Activated T-helper 17 cell treated with anti-CD3 and anti-CD28 coated beads, Interleukin-2, amount 50 U/mL, for 72 hours (primary cell): ENCODE data around the gene RBM25. TPM values are rescaled to one million over a fixed set of nuclear protein-coding genes. Genes with fewer than 3 reads are reported as not detected.
A peak's percentile ranks its signal among the peaks of the same experiment; 100 is the strongest.

Experiments
- ATAC-seq: fragments of 150-1000 bp; cut with Tn5 transposase; replicated peaks from 2 replicates; pipeline ENCODE4 v1.10.0; 2021; ENCODE audit warnings: mild to moderate bottlenecking, moderate library complexity
- H3K27ac Mint-ChIP-seq: one replicate; pipeline ENCODE4 v1.8.0; 2022; ENCODE audit warnings: mixed read lengths
- H3K27me3 Mint-ChIP-seq: one replicate; pipeline ENCODE4 v1.8.0; 2022; ENCODE audit warnings: mixed read lengths
- H3K36me3 Mint-ChIP-seq: one replicate; pipeline ENCODE4 v1.8.0; 2022; ENCODE audit warnings: low read depth, mild to moderate bottlenecking, mixed read lengths
- H3K4me1 Mint-ChIP-seq: one replicate; pipeline ENCODE4 v1.8.0; 2022; ENCODE audit warnings: mixed read lengths
- H3K4me3 Mint-ChIP-seq: one replicate; pipeline ENCODE4 v1.8.0; 2022; ENCODE audit warnings: mild to moderate bottlenecking, mixed read lengths
- H3K9me3 Mint-ChIP-seq: one replicate; pipeline ENCODE4 v1.8.0; 2022; ENCODE audit warnings: mixed read lengths
- total RNA-seq, 2 donors: library from RNA; stranded (reverse); gene quantifications; one replicate each; pipeline ENCODE4 v1.2.3, GENCODE V29; 2022

Gene RBM25
- total RNA-seq, 2 donors from 2014 or later = 66.5 to 94.3 TPM

DNA sequence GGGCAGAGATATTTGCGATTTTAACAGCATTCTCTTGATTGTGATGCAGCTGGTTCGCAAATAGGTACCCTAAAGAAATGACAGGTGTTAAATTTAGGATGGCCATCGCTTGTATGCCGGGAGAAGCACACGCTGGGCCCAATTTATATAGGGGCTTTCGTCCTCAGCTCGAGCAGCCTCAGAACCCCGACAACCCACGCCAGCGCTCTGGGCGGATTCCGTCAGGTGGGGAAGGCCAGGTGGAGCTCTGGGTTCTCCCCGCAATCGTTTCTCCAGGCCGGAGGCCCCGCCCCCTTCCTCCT lies 77.7 kb downstream of the RBM25 start:
- peaks cover 11% of the 10 kb centered on the region for H3K36me3 Mint-ChIP-seq
- peak overlapping the region; percentile 89 for H3K4me3 Mint-ChIP-seq
- no peak for ATAC-seq
- peaks cover 12% of the 10 kb centered on the region for H3K9me3 Mint-ChIP-seq
- peaks cover 19% of the 10 kb centered on the region for H3K4me1 Mint-ChIP-seq
- peak overlapping the region; percentile 79 for H3K27ac Mint-ChIP-seq
- H3K27me3 Mint-ChIP-seq = no peaks in the 10 kb centered on the region

DNA sequence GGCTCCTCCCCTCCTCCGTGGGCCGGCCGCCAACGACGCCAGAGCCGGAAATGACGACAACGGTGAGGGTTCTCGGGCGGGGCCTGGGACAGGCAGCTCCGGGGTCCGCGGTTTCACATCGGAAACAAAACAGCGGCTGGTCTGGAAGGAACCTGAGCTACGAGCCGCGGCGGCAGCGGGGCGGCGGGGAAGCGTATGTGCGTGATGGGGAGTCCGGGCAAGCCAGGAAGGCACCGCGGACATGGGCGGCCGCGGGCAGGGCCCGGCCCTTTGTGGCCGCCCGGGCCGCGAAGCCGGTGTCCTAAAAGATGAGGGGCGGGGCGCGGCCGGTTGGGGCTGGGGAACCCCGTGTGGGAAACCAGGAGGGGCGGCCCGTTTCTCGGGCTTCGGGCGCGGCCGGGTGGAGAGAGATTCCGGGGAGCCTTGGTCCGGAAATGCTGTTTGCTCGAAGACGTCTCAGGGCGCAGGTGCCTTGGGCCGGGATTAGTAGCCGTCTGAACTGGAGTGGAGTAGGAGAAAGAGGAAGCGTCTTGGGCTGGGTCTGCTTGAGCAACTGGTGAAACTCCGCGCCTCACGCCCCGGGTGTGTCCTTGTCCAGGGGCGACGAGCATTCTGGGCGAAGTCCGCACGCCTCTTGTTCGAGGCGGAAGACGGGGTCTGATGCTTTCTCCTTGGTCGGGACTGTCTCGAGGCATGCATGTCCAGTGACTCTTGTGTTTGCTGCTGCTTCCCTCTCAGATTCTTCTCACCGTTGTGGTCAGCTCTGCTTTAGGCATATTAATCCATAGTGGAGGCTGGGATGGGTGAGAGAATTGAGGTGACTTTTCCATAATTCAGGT lies 78.3 kb downstream of the RBM25 start, which contains the start of gene PSEN1:
PSEN1 (plus strand) TSS at position 121 of the 839 bp plus-strand sequence. CDS start 11,513 bp downstream, outside the sequence.
- Mint-ChIP-seq H3K36me3 (peaks cover 11% of the 10 kb centered on the region), H3K4me3 (peak within 1 kb of the TSS; percentile 89), H3K9me3 (peaks cover 12% of the 10 kb centered on the region), H3K4me1 (peaks cover 21% of the 10 kb centered on the region), H3K27me3 (no peaks in the 10 kb centered on the region), H3K27ac (peak within 1 kb of the TSS; percentile 79)
- peak; percentile 96 for ATAC-seq

DNA sequence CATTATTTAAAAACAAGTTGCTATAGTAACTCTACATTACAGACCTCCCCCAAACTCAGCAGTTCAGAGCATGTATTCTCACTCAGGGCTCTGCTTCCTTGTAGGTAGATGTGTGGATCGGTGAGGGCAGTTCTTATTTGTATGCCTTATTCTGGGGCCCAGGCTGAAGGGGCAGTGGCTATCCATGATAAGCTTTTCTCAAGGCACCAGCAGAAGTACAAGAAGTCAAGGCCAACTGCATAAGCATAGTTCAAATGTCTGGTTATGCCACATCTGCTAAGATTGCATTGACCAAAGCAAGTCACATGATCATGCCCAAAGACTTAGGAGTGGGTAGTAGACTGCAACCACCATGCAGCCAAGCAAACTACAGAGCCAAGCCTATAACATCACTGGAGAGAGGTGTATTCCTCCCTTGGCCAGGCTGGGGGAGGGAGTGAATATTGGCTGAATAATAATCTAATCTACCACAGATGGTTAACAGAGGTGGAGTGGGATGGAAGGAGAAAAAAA lies 82.5 kb downstream of the RBM25 start:
- ATAC-seq = no peak
- peaks cover 28% of the 10 kb centered on the region for H3K4me1 Mint-ChIP-seq
- no peaks in the 10 kb centered on the region for H3K27me3 Mint-ChIP-seq
- peak overlapping the region; percentile 5 for H3K4me3 Mint-ChIP-seq
- H3K9me3 Mint-ChIP-seq = no peaks in the 10 kb centered on the region
- H3K27ac Mint-ChIP-seq = no peak overlapping the region
- H3K36me3 Mint-ChIP-seq = peaks cover 11% of the 10 kb centered on the region

DNA sequence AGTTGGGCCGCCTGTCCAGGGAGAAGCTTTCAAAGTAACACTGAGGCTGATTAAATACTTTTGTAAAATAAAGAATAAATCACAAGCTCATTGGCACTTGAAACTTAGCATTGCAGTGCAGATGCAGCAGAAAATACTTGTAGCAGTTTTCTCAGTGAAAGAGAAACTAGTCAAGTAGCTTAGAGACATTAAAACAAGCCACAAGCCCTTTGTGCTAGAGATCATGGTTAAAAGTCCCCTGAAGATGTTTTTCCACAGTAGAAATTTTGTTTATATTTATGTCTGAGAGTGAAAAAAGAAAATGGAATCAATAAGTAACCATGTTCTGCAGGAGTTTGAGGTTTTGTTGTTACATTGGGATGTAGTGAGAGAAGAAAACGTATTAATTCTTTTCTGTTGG lies 83.9 kb downstream of the RBM25 start:
- Mint-ChIP-seq H3K4me1 (peaks cover 29% of the 10 kb centered on the region), H3K4me3 (peak overlapping the region; percentile 30), H3K27ac (peak overlapping the region; percentile 75), H3K36me3 (peaks cover 8% of the 10 kb centered on the region), H3K27me3 (no peaks in the 10 kb centered on the region), H3K9me3 (no peaks in the 10 kb centered on the region)
- peak; percentile 29 for ATAC-seq

- Mint-ChIP-seq H3K4me1 (peaks cover 24% of the 10 kb centered on the region), H3K27me3 (no peaks in the 10 kb centered on the region), H3K4me3 (no peak overlapping the region), H3K9me3 (no peaks in the 10 kb centered on the region), H3K27ac (peak overlapping the region; percentile 75), H3K36me3 (peaks cover 10% of the 10 kb centered on the region)
- ATAC-seq = no peak
Measured at GRCh38 chr14:73143003-73143402, 84.7 kb downstream of the RBM25 start.

GRCh38 chr14:73143617-73144016 lies 85.3 kb downstream of the RBM25 start:
- peak overlapping the region; percentile 75 for H3K27ac Mint-ChIP-seq
- H3K4me3 Mint-ChIP-seq = no peak overlapping the region
- no peak for ATAC-seq
- H3K27me3 Mint-ChIP-seq = no peaks in the 10 kb centered on the region
- H3K9me3 Mint-ChIP-seq = no peaks in the 10 kb centered on the region
- H3K36me3 Mint-ChIP-seq = peaks cover 16% of the 10 kb centered on the region
- H3K4me1 Mint-ChIP-seq = peaks cover 24% of the 10 kb centered on the region

DNA sequence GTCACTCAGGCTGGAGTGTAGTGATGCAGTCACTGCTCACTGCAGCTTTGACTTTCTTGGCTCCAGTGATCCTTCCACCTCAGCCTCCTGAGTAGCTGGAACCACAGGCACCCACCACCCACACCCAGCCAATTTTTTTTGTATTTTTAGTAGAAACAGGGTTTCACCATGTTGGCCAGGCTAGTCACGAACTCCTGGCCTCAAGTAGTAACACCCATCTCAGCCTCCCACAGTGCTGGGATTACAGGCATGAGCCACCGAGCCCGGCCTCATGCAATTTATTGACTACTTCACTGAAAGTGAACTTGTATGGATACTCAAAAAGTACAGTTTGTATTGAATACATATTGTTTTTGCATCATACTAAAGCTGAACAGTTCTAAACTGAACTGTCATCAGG lies 87.0 kb downstream of the RBM25 start:
- Mint-ChIP-seq H3K4me3 (no peak overlapping the region), H3K9me3 (no peaks in the 10 kb centered on the region)

DNA sequence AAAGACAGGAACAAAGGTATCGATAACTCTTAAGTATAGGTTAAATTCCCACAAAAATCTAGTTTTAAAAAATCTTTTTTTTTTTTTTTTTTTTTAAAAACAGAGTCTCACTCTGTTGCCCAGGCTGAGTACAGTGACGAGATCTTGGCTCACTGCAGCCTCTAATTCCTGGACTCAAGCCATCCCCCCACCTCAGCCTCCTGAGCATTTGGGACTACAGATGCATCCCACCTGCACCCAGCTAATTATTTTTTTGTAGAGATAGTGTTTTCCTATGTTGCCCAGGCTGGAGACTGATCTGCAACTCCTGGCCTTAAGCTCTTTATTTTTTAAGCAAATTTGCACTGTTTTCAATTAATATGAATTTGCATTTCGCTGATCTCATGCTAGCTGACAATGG lies 87.8 kb downstream of the RBM25 start:
- peaks cover 19% of the 10 kb centered on the region for H3K4me1 Mint-ChIP-seq
- no peaks in the 10 kb centered on the region for H3K9me3 Mint-ChIP-seq
- no peak for ATAC-seq
- no peak overlapping the region for H3K27ac Mint-ChIP-seq
- peaks cover 38% of the 10 kb centered on the region for H3K36me3 Mint-ChIP-seq
- H3K4me3 Mint-ChIP-seq = no peak overlapping the region
- no peaks in the 10 kb centered on the region for H3K27me3 Mint-ChIP-seq

More for the DNA sequence above, 87.0 kb downstream of the RBM25 start:
- Mint-ChIP-seq H3K36me3 (peaks cover 34% of the 10 kb centered on the region), H3K27me3 (no peaks in the 10 kb centered on the region), H3K27ac (no peak overlapping the region), H3K4me1 (peaks cover 24% of the 10 kb centered on the region)
- no peak for ATAC-seq

DNA sequence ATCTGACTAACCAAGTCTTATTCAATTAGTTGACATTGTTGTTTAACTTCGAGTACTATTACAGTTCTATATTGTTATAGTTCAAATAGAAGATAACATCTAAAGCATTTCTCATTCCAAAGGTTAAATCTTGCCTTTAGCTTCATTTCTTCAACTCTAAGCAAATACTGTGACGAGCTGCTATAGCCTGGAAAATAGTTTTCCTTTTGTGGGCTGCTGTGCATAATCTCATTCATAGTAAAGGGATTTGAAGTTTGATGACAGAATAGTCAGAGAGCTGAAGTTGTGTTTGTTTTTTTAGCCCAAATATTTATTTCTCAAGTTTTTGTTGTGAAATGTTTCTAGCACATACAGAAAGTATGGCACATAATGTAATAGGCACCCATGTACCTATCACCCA lies 91.4 kb downstream of the RBM25 start:
- H3K36me3 Mint-ChIP-seq = peaks cover 66% of the 10 kb centered on the region

DNA sequence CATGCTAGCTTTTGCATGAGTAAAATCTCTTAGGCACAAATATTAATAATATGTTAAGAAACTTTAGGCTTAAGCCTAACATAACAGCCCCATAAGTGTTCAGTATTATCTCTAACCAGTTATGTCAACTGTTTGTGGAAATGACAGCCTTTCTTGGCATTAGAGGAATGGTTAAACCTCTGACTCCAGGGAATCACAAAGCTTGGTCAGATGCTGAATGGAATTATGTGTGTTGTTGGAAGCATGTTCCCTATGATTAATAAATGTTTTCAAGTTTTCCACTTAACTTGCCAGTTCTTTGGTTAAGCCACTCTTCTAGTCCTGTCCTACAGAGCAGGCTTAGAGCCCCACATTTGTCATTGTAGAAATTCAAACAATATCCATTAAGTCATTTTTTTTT lies 94.9 kb downstream of the RBM25 start:
- H3K4me3 Mint-ChIP-seq = no peak overlapping the region
- H3K36me3 Mint-ChIP-seq = peaks cover 86% of the 10 kb centered on the region
- no peaks in the 10 kb centered on the region for H3K27me3 Mint-ChIP-seq
- no peak overlapping the region for H3K27ac Mint-ChIP-seq
- H3K4me1 Mint-ChIP-seq = no peaks in the 10 kb centered on the region
- H3K9me3 Mint-ChIP-seq = no peaks in the 10 kb centered on the region
- no peak for ATAC-seq

More for the DNA sequence above, 91.4 kb downstream of the RBM25 start:
- ATAC-seq = no peak
- Mint-ChIP-seq H3K27me3 (no peaks in the 10 kb centered on the region), H3K27ac (no peak overlapping the region), H3K4me3 (no peak overlapping the region), H3K4me1 (peaks cover 6% of the 10 kb centered on the region), H3K9me3 (no peaks in the 10 kb centered on the region)

DNA sequence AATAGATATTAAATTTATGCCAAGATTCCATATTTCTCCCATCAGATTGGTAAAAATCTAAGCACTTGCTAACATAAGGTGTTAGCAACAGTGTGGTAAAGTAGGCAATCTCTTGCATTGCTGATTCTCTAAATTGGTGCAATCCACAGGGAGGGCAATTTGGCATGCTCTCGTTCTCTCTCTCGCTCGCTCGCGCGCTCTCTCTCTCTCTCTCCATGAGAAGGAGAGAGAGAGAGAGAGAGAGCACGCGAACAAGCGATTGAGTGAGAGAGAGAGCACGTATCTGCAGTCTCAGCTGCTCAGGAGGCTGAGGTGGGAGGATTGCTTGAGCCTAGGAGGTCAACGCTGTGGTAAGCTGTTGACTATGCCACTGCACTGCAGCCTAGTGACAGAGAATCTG lies 103.9 kb downstream of the RBM25 start:
- no peak for ATAC-seq
- Mint-ChIP-seq H3K9me3 (no peaks in the 10 kb centered on the region), H3K36me3 (peaks cover 83% of the 10 kb centered on the region), H3K27me3 (no peaks in the 10 kb centered on the region), H3K27ac (no peak overlapping the region), H3K4me1 (no peaks in the 10 kb centered on the region), H3K4me3 (no peak overlapping the region)

GRCh38 chr14:73166399-73166798 lies 108.1 kb downstream of the RBM25 start:
- H3K4me1 Mint-ChIP-seq = peaks cover 6% of the 10 kb centered on the region
- no peaks in the 10 kb centered on the region for H3K9me3 Mint-ChIP-seq
- H3K4me3 Mint-ChIP-seq = no peak overlapping the region
- peaks cover 83% of the 10 kb centered on the region for H3K36me3 Mint-ChIP-seq
- no peaks in the 10 kb centered on the region for H3K27me3 Mint-ChIP-seq
- no peak for ATAC-seq
- H3K27ac Mint-ChIP-seq = no peak overlapping the region

DNA sequence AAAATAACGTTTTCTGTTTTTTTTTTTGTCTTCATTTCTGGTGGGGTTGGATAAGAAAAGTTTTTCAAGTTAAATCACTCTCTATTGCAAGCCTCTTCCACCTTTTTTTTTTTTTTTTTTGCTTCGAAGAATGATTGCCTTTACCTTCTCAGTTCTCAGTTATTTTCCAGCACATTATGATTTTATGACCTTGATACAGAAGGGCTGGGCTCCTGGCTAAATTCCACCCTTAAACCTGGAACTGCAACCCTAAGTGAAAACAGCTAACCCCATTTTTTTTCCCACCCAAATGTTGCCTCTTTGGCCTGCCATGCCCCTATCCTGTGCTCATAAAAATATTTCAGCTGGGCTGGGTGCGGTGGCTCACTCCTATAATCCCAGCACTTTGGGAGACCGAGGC lies 109.4 kb downstream of the RBM25 start:
- Mint-ChIP-seq H3K27ac (peak overlapping the region; percentile 24), H3K4me1 (peaks cover 7% of the 10 kb centered on the region), H3K27me3 (no peaks in the 10 kb centered on the region), H3K9me3 (no peaks in the 10 kb centered on the region), H3K4me3 (no peak overlapping the region), H3K36me3 (peaks cover 86% of the 10 kb centered on the region)
- no peak for ATAC-seq

DNA sequence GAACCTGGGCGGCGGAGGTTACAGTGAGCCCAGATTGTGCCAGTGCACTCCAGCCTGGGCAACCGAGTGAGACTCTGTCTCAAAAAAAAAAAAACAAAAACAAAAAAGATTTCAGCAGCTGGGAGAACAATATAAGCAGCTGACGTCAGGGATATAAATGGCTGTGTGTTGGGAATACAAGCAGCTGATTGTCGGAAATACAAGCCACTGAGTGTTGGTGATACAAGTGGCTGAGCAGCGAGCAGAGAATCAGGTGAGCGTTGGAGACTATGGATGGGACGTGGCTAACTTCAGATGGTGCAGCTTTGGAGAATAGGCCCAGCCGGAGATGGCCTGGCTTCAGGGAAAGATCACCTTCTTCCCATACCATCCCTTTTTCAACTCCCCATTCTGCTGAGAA lies 109.9 kb downstream of the RBM25 start:
- peaks cover 86% of the 10 kb centered on the region for H3K36me3 Mint-ChIP-seq
- H3K4me3 Mint-ChIP-seq = no peak overlapping the region

GRCh38 chr14:73168691-73169090 lies 110.4 kb downstream of the RBM25 start:
- H3K9me3 Mint-ChIP-seq = no peaks in the 10 kb centered on the region

More for the DNA sequence above, 109.9 kb downstream of the RBM25 start:
- Mint-ChIP-seq H3K27ac (no peak overlapping the region), H3K27me3 (no peaks in the 10 kb centered on the region), H3K4me1 (peaks cover 10% of the 10 kb centered on the region), H3K9me3 (no peaks in the 10 kb centered on the region)
- no peak for ATAC-seq

More at GRCh38 chr14:73168691-73169090, 110.4 kb downstream of the RBM25 start:
- no peak overlapping the region for H3K4me3 Mint-ChIP-seq
- peaks cover 10% of the 10 kb centered on the region for H3K4me1 Mint-ChIP-seq
- no peak for ATAC-seq
- peaks cover 86% of the 10 kb centered on the region for H3K36me3 Mint-ChIP-seq
- H3K27ac Mint-ChIP-seq = no peak overlapping the region
- no peaks in the 10 kb centered on the region for H3K27me3 Mint-ChIP-seq
